Kasumi-1 (cell line): Measurements from ENCODE around the gene WNT2.
"Not testable (repeated sequence)": the region's sequence is repeated elsewhere in the genome, so short reads cannot be mapped to it uniquely, and the experiment has no call there.

Source experiments
- DNase-seq, 2 experiments: peaks; one replicate each; lab custom pipeline; 2025; lab: John Stamatoyannopoulos, UW

WNT2 gene

DNA sequence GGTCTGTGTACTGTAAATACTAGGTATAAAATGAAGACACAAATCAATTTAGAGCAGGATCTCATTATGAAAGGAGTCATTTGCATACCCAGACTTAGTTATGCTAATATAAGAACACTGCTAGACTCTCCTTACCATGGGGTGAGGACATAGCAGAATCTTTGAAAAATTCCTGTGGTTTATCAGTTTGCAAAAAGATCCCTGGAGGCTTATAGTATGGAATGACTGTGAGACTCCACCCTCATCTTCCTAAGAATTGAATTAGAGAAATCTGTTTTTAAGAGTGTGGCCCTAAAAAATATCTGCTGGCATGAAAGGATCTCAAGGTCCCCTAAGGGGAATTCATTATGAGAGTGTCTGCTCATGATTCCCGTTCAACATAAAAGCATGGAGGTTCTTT lies 63.2 kb downstream of the WNT2 start:
- no peak for DNase-seq

DNA sequence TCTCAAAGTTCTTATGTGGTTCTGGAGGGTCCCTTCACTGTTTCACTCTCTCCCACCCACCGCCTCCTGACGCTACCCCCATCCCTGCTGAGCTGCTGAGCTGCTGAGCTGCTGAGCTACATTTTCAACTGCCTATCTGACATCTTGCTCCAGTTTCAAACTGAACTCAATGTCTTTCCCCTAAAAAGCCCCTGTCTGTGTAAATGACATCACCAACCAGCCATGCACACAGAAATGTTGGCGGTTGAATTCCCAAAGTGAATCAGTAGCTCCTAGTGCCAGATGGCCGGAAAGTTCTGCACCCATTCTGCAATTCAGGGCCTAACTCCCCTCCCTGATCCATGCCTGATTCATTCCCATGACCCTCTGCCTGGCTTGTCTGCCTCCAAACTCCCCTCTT lies 71.2 kb downstream of the WNT2 start:
- DNase-seq: no peak

GRCh38 chr7:117250801-117251200 lies 72.1 kb downstream of the WNT2 start:
- no peak for DNase-seq

GRCh38 chr7:117250245-117250644 lies 72.6 kb downstream of the WNT2 start:
- DNase-seq: no peak

DNA sequence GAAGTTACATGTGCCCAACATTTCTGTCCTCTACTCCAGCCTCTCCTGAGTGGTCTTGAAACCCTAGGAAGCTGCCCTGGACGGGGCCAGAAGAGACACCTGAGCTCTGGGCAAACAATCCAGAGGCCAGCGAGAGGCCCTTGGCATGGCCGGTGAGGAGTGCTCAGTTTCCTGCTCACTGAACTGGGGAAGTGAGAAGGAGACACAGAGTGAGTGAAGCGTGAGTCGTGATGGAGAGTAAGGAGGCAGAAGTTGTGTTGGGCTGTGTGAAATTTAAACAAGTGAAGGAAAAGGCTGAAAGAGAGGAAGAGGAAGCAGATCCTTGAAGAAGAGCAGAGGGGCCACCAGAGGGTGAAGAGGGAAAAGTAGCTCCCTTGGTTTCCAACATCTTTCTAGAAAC lies 73.2 kb downstream of the WNT2 start:
- DNase-seq: no peak

- DNase-seq: no peak
These were observed 74.0 kb downstream of the WNT2 start for GRCh38 chr7:117248829-117249228.

DNA sequence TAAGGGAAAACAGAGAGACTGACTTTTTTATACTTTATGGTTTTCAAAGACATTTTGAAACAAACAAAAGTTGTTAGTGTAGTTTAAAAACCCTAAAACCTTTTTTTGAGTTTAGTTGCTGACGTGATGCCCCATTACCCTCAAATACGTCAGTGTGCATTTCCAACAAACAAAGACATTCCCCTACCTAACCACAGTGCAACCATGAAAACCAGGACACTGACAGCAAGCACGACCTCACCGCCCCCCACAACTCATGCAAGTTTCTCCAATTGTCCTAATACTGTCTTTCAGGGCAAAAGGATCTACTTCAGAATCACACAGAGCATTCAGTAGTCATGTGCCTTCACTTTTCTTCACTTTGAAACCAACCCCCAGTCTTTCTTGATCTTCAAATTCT lies 75.0 kb downstream of the WNT2 start:
- DNase-seq: no peak

- DNase-seq: not testable (repeated sequence)
These were observed 77.2 kb downstream of the WNT2 start for GRCh38 chr7:117245703-117246102.

- no peak for DNase-seq
These were observed 79.5 kb downstream of the WNT2 start for GRCh38 chr7:117243390-117243789.

- DNase-seq: no peak
These were observed 81.8 kb downstream of the WNT2 start for GRCh38 chr7:117241088-117241487.

DNA sequence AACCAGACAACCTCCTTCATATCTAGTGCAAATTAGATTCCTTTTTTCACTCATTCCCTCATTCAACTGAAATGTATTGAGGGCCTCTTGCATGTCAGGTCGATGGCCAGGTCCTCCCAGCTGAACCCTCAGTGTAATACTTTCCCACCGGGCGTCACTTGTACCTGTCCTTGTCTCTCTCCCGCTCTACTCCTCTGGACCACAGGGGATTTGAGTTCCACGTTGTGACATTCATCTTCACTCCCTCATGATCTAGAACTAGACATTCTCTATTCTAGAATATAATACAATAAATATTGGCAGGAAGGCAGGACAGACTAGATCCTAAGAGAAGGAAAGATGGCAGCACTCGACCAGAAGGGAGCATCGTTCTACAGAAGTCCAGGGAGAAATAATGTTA lies 83.9 kb downstream of the WNT2 start:
- DNase-seq: no peak

DNA sequence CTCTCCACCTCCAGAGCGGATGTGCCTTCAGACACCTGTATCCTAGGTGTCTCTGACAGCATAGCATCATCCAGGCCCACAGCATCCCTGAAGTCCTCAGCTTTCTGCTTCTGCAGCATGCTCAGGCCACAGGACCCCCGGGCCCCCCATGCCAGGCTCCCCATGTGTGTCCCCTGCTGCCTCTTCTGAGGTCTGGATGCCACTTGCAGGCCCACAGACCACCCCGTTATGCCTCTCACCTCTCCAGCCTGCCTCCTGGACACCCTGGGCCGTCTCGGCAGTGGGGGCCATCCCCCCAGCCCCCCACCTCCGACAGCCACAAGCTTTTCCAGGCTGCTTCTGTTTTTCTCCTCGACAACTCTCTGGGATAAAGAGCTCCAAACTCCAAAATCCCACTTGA lies 84.4 kb downstream of the WNT2 start:
- DNase-seq: no peak

DNA sequence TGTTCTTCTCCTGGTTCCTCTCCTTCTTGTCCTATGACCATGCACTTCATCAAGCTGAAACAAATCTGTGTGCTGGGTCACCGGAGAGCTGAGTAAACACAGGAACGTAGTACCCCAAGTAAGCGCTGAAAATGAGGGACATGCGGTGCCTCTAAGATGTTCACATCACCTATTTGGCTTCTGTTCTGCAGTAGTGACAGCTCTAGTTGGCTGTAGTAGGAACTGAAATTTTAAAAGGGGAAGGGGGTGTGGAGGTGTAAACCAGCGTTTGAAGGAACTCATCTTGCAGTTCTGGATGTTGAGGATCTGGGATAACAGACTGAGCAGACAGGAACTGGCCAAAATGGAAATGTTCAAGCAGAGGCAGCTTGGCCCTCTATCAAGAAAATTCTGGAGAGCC lies 85.2 kb downstream of the WNT2 start:
- DNase-seq: no peak

- DNase-seq: no peak
These were observed 91.9 kb downstream of the WNT2 start for GRCh38 chr7:117231047-117231359.

DNA sequence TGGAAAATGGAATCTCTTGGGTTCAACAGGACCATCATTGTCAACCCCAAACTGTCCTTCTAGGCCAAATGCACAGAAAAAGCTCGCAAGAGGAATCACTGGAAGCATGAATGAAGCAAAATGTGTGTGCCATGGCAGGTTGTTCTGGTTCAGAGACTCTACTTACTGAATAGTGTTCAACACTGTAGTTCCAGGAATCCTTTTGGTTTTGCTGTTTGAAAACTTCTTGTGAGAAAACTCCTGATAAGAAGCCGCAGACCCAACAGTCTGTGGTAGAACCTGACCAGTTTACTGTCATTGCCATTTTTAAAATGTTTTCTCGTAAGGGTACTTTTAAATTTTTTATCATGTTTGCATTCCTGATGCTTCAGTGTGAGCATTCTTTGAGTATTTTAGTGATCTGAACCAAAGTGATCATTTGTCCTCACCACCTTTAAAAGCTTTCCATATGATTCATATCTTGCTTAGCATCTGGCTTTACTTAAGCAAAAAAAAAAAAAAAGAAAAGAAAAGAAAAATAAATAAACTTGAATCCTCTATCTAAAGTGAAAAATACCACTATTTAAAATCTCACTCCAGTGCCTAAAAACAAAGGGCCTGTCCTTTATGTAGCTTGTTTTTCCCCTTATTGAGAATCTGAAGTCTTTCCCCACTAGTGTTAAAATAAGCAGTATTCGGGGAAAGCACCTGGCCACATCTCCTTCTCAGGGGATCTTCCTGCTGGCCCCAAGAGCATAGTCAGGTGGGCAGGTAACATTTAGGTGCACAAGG lies 92.4 kb downstream of the WNT2 start:
- DNase-seq: peak; percentile 8 to 27

DNA sequence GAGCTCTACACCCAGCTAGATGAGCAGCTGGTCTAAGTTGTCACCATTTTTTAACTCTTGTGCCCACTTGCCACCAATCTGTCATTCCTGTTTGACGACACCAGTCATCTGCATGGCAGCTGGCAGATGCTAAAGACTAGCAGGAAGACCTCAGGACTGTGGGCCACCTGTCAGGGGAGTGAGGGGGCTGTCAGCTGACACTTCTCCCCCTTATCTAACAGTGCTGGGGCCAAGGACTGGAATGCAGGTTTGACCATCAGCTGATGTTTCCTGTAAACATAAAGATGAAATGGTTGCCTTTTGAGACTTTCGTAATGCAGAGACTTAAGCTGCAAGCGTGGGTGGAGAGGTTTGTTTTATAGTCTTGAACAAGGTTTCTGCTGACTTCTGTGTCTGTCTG lies 93.5 kb downstream of the WNT2 start:
- DNase-seq: peak in 1 of 2 experiments; percentile 9

GRCh38 chr7:117227091-117227490 lies 95.8 kb downstream of the WNT2 start:
- peak; percentile 34 to 37 for DNase-seq

- DNase-seq: no peak
These were observed 97.3 kb downstream of the WNT2 start for GRCh38 chr7:117225536-117225935.
